Large intestine (tissue), 12 donors: ENCODE measurements around the gene EIF4G3. TPM values are rescaled to one million over a fixed set of nuclear protein-coding genes. Genes with fewer than 3 reads are reported as not detected.

Experiments
- DNase-seq, 2 donors: peaks; one replicate each; pipeline versions ENCODE4 v3.0.0 to v3.0.0-alpha.2; 2013
- H3K27ac ChIP-seq: one replicate; pipeline ENCODE4 v1.5.1; 2013; ENCODE audit warnings: low read length
- H3K27me3 ChIP-seq: 2 replicates; pipeline ENCODE4 v1.6.1; 2013; ENCODE audit warnings: low read length; ENCODE audit not compliant: control insufficient read depth, insufficient read depth
- H3K36me3 ChIP-seq: 2 replicates; pipeline ENCODE4 v1.6.1; 2013; ENCODE audit warnings: low read length; ENCODE audit not compliant: control insufficient read depth, insufficient read depth
- H3K4me1 ChIP-seq: one replicate; pipeline ENCODE4 v1.6.1; 2013; ENCODE audit warnings: low read length; ENCODE audit not compliant: control insufficient read depth, insufficient read depth
- H3K4me3 ChIP-seq: one replicate; pipeline ENCODE4 v1.5.1; 2013; ENCODE audit warnings: low read length
- H3K9me3 ChIP-seq: one replicate; pipeline ENCODE4 v1.6.1; 2013; ENCODE audit warnings: mild to moderate bottlenecking, low read depth, low read length, moderate library complexity; ENCODE audit not compliant: control insufficient read depth
- WGBS: methylation state at CpG from one replicate; pipeline ENCODE4 v1.1.5; 2013; ENCODE audit warnings: low lambda C conversion rate; ENCODE audit not compliant: insufficient coverage; 5-methylcytosine and 5-hydroxymethylcytosine counted together
- long read RNA-seq, 11 donors: transcript quantifications; one replicate each; lab custom pipeline, GENCODE V29; 2026
- polyA plus RNA-seq: library from polyadenylated mRNA; unstranded; fragments of 120-200 nt; gene quantifications from one replicate; pipeline ENCODE4 v1.2.1, GENCODE V29; 2013

Gene EIF4G3, protein sequence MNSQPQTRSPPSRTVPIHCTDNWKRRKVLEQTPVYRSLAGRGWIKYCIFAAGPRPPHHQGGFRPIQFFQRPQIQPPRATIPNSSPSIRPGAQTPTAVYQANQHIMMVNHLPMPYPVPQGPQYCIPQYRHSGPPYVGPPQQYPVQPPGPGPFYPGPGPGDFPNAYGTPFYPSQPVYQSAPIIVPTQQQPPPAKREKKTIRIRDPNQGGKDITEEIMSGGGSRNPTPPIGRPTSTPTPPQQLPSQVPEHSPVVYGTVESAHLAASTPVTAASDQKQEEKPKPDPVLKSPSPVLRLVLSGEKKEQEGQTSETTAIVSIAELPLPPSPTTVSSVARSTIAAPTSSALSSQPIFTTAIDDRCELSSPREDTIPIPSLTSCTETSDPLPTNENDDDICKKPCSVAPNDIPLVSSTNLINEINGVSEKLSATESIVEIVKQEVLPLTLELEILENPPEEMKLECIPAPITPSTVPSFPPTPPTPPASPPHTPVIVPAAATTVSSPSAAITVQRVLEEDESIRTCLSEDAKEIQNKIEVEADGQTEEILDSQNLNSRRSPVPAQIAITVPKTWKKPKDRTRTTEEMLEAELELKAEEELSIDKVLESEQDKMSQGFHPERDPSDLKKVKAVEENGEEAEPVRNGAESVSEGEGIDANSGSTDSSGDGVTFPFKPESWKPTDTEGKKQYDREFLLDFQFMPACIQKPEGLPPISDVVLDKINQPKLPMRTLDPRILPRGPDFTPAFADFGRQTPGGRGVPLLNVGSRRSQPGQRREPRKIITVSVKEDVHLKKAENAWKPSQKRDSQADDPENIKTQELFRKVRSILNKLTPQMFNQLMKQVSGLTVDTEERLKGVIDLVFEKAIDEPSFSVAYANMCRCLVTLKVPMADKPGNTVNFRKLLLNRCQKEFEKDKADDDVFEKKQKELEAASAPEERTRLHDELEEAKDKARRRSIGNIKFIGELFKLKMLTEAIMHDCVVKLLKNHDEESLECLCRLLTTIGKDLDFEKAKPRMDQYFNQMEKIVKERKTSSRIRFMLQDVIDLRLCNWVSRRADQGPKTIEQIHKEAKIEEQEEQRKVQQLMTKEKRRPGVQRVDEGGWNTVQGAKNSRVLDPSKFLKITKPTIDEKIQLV (N-terminal part only)
- 37.8 TPM for polyA plus RNA-seq
- long read RNA-seq, donor 1: 0 reads
- long read RNA-seq, donor 2, partial matches to known transcripts: 8 of 8 reads
- long read RNA-seq, donor 2, other reads (novel, unspliced or antisense): 0 of 8 reads
- long read RNA-seq, donor 3: 0 reads
- long read RNA-seq, donor 4: 0 reads
- long read RNA-seq, donor 5, partial matches to known transcripts: 11 of 12 reads
- long read RNA-seq, donor 5, other reads (novel, unspliced or antisense): 0 of 12 reads
- long read RNA-seq, donor 6: 0 reads
- long read RNA-seq, donor 7: 0 reads
- long read RNA-seq, donor 8, partial matches to known transcripts: 7 of 7 reads
- long read RNA-seq, donor 8, other reads (novel, unspliced or antisense): 0 of 7 reads
- long read RNA-seq, donor 9, partial matches to known transcripts: 5 of 6 reads
- long read RNA-seq, donor 9, other reads (novel, unspliced or antisense): 0 of 6 reads
- long read RNA-seq, donor 10, partial matches to known transcripts: 0 of 1 reads
- long read RNA-seq, donor 10, other reads (novel, unspliced or antisense): 0 of 1 reads
- long read RNA-seq, donor 11: 0 reads

DNA sequence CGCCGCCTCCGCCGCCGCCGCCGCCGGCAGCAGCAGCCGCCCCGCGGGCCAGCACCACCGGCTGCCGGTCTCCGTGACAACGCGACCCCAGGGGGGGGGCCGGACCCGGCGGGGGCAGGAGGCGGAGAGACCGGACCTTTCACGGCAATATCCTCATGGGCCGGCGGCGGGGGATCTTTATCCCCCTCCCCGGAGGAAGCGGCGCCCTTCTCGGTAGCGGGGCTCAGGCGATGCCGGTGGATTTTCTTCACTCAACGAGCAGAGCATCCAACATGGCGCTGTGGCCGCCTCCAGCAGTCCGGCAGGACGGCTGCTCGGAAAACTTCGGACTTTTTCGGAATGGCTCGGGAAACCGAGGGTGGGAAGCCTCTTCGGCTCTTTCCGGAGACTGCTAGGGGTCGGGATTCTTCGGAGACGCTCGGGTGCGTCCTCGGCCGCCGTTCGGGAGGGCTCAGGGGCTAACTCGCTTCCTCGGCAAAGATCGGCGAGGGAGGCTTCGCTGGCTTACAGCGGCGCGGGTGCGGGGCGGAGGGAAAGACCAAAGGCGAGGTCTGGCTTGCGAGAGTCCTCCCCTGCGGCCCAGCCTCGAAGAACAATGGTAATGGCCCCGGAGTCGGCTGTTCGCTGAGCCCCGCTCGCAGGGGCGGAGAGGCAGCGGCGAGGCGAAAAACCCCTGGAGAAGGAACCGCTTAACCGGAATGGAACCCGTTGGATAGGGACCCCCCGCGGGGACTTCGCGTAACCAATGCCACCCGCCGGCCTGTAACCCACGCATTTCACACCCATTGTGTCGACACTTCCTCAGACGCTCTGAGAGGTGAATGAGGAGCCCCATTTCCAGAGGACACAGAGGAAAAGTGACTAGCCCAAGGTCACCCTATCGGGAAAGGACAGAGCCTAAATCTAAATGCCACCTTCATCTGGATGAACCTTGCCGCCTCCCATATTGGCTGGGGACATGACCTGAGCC lies at the start of gene EIF4G3:
Gene EIF4G3 (minus strand): TSS at position 312 of the 970 bp plus-strand sequence. CDS start 174,155 bp downstream, outside the sequence.
- Histone ChIP-seq H3K9me3 (no peaks in the 10 kb centered on the region), H3K36me3 (no peaks in the 10 kb centered on the region), H3K4me1 (peaks cover 5% of the 10 kb centered on the region), H3K4me3 (peak within 1 kb of the TSS; percentile 77), H3K27ac (peak within 1 kb of the TSS; percentile 68), H3K27me3 (no peaks in the 10 kb centered on the region)
- no CpG with 5 or more reads among the region's 90 CpGs for WGBS
- peak; percentile 98 to 99 for DNase-seq

DNA sequence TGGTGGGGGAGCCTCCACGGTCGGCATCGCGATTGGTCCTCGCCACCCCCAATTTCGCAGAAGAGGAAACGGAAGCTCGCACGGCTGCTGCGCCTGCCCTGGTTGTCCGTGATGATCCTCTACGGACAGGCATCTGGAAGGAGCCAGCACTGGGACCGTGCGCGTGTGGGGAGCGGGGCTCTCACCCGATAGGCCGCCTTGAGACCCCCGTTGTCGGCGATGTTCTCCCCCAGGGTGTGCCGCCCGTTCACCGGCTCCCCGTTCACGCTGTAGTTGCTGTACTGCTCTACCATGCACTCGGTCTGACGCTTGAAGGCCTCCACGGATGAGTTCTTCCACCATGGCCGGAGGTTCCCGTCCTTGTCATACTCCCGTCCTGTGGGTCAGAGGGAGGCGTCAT lies 48.4 kb upstream of the EIF4G3 start:
- WGBS: no CpG with 5 or more reads among the region's 33 CpGs
- peaks cover 64% of the 10 kb centered on the region for H3K36me3 ChIP-seq
- no peak for DNase-seq

DNA sequence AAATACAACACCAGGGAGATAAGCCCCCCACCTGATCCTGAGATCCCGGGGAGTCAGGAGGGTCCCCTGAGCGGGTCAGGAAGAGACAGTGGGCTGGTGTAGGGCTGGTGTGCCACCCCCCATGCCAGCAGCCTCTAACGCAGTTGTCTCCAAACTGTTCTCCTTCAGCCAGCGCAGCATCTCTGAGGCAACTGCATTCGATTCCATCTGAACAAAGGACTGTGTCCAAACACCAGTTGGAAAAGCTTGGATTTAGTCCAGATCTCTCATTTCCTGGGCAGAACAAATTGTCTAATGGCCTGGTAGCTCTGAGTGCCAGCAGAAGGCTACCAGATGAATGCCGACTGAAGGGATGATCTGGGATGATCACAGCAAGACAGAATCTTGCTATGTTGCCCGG lies 44.1 kb upstream of the EIF4G3 start:
- Histone ChIP-seq H3K4me3 (no peak overlapping the region), H3K9me3 (no peaks in the 10 kb centered on the region), H3K36me3 (peaks cover 62% of the 10 kb centered on the region), H3K4me1 (peaks cover 3% of the 10 kb centered on the region), H3K27ac (no peak overlapping the region), H3K27me3 (no peaks in the 10 kb centered on the region)
- WGBS: no CpG with 5 or more reads among the region's 7 CpGs
- no peak for DNase-seq

More for the DNA sequence above, 48.4 kb upstream of the EIF4G3 start:
- Histone ChIP-seq H3K4me3 (no peak overlapping the region), H3K27ac (no peak overlapping the region), H3K4me1 (peaks cover 3% of the 10 kb centered on the region), H3K9me3 (no peaks in the 10 kb centered on the region), H3K27me3 (no peaks in the 10 kb centered on the region)

DNA sequence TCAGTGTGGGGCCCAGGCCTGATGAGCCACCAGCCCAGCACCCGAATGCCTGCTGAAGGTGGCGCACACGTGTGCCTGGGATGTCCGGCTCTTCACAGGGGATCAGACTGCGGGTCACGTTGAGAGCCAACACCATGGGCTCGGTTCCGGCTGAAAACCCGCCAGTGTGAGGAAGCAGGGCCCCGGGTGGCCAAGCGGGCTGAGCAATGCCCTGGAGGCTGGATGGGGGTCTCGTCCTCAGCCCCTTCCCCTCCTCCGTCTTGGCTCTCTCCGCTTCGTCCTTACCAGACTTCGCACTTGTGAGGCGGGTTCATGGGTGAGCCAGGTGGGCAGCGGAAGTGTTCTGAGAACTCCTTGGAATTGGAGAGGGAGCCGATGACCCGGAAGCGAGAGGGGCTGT lies 43.0 kb upstream of the EIF4G3 start:
- no peak overlapping the region for H3K27ac ChIP-seq
- no peaks in the 10 kb centered on the region for H3K9me3 ChIP-seq
- no CpG with 5 or more reads among the region's 21 CpGs for WGBS
- no peak for DNase-seq
- peaks cover 52% of the 10 kb centered on the region for H3K36me3 ChIP-seq
- H3K4me1 ChIP-seq: no peaks in the 10 kb centered on the region
- no peaks in the 10 kb centered on the region for H3K27me3 ChIP-seq
- no peak overlapping the region for H3K4me3 ChIP-seq

DNA sequence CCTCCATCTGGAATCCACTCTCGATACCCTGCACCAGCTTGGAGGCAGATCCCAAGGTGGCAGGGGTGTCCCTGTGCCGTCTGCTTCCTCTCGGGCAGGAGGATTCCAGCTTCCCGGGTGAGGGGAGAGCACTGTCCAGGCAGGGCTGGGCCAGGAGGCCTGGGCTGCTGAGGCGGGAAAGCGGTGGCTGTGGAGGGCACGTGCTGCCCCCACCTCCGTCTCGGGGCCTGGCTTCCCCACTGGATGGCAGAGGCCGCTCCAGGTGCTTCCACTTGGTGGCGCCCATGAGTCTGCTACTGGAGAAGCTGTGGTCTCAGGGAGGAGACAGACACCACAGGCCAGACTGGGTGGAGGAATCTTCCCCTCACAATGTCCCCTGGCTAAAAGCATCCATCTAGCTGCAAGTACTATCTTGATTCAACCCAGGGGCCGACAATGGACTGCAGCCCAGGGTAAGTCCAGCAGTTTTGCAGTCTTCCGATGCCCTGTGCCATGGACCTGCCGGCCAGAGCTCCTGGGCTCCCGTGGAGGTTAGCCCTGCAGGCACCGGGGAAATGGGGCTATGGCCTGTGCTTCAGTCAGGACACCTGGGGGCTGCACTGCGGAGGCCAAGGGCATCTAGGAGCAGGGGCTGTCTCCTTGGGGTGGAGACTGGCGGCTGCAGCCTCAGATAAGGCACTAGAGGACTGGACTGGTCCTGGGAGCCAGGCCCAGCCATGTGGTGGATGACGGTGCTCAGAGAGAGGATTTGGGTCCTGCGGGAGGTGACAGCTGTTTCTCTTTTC lies 41.3 kb upstream of the EIF4G3 start:
- no peak for DNase-seq
- no CpG with 5 or more reads among the region's 20 CpGs for WGBS

DNA sequence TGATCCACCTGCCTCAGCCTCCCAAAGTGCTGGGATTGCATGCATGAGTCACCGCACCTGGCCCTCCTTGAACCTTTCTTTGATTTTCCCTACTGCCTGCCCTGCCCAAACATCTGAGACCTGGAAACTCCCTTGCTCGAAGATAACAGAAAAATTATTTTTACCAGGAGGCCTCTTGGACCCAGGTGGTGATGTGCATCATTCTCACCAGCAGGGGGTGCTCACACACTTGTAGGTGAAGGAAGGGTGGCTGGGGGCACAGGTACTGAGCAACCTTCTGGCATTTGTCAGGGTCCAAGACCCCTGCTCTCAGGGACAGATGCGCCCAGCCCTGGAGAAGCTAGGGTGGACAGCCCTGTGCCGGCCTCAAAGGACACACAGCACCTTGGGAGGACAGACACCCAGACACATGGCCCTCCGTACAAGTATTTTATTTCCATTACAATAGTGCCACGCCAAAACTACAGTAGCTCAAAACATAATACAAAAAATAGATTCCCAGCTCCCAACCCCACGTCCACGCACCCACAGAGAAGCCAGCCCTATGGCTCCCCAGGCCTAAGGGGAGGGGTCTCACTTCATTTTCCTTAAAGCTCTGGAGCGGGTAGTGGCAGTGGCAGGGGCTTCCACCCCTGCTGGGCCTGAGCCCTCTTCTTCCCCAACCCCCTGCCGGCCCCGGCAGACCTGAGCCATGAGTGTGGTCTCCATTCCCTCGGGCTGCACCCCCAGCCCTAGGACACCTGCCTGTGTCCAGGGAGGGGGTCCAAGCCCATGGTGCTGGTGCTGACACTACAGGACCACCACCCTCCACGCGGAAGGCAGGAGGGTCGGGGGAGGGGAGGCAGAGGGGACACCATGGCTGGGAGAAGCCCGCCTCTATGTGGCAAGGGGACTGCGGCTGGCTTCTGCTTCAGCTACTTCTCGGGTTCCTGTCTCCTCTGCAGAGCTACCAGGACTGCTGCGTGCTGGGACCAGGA lies 40.4 kb upstream of the EIF4G3 start:
- Histone ChIP-seq H3K9me3 (no peaks in the 10 kb centered on the region), H3K27me3 (no peaks in the 10 kb centered on the region), H3K4me3 (no peak overlapping the region), H3K27ac (no peak overlapping the region), H3K4me1 (no peaks in the 10 kb centered on the region), H3K36me3 (peaks cover 40% of the 10 kb centered on the region)
- 83% methylated on average over 3 of the region's 19 CpGs for WGBS
- peak in 1 of 2 donors; percentile 46 for DNase-seq

More for the DNA sequence above, 41.3 kb upstream of the EIF4G3 start:
- Histone ChIP-seq H3K9me3 (no peaks in the 10 kb centered on the region), H3K27me3 (no peaks in the 10 kb centered on the region), H3K27ac (no peak overlapping the region), H3K4me1 (no peaks in the 10 kb centered on the region), H3K4me3 (no peak overlapping the region), H3K36me3 (peaks cover 40% of the 10 kb centered on the region)

DNA sequence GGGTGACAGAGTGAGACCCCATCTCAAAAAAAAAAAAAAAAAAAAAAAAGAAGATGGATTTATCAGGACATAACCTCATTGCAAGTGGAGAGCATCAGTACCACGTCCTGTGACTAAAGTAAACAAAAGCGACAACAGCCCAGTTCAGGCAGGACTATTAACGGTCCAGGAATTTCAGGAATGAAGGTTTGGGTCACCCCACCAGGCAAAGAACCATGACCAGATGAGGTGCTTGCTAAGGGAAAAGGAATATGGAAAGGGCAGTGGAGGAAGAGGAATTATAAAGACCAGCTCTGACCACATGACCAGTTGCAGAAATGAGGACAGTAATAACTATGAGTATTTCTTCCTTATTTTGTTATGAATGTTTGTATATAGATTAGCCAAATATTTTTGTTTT lies 35.4 kb upstream of the EIF4G3 start:
- no peaks in the 10 kb centered on the region for H3K9me3 ChIP-seq
- WGBS: no CpG with 5 or more reads among the region's 3 CpGs
- H3K27me3 ChIP-seq: no peaks in the 10 kb centered on the region
- no peaks in the 10 kb centered on the region for H3K4me1 ChIP-seq
- no peak overlapping the region for H3K27ac ChIP-seq
- H3K36me3 ChIP-seq: peaks cover 4% of the 10 kb centered on the region
- H3K4me3 ChIP-seq: no peak overlapping the region
- no peak for DNase-seq
